ENCODE results near the gene OTOG. TPM values are rescaled to one million over a fixed set of nuclear protein-coding genes. Genes with fewer than 3 reads are reported as not detected.

Gene OTOG
- total RNA-seq, 3 donors from 2014 or later (not counting 1 experiment from before 2014, with no cell fraction given) = not detected

GRCh38 chr11:17598700-17599459 lies 51.8 kb downstream of the OTOG start:
- no peaks in the 10 kb centered on the region for H3K4me1 Mint-ChIP-seq

DNA sequence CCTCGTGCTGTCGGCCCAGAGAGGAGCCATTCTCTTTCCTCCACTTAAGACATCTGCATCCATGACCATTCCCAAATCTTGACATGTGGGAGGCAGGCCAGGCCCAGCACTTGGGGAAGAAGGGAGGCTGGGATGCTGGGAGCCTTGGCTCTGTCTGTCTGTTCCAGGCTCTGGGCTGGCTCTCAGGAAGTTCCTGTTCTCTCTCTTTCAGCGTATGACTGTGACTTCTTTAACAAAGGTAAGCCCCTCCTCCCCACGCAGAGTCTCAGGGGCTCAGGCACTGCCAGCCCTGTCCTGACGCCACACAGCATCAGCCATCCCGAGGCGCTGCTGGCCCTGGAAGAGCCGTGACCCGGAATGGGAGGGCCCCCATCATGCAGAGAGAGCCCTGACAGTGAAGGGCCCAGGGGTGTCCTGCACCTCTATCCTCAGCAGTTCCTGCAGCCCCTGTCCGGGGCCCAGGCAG lies 52.4 kb downstream of the OTOG start:
- H3K4me1 Mint-ChIP-seq = no peaks in the 10 kb centered on the region

More at GRCh38 chr11:17598700-17599459, 51.8 kb downstream of the OTOG start:
- DNase-seq (peak; percentile 50 to 74), ATAC-seq (peak; percentile 76 to 97 (median 89))
- Histone ChIP-seq H3K27me3 (ENCODE audit: control insufficient read depth, insufficient read depth, low read length) (no peaks in the 10 kb centered on the region), H3K36me3 (ENCODE audit: control insufficient read depth, insufficient read depth, low read length) (no peaks in the 10 kb centered on the region), H3K9me3 (ENCODE audit: control insufficient read depth, insufficient read depth, low read length) (no peaks in the 10 kb centered on the region), H3K4me3 (ENCODE audit: low read length) (no peak overlapping the region), H3K4me1 (ENCODE audit: control insufficient read depth, insufficient read depth, low read length) (no peaks in the 10 kb centered on the region), H3K27ac (ENCODE audit: low read length) (no peak overlapping the region)
- H3K9me3 Mint-ChIP-seq = no peaks in the 10 kb centered on the region
- TF ChIP-seq, protein P1, sequence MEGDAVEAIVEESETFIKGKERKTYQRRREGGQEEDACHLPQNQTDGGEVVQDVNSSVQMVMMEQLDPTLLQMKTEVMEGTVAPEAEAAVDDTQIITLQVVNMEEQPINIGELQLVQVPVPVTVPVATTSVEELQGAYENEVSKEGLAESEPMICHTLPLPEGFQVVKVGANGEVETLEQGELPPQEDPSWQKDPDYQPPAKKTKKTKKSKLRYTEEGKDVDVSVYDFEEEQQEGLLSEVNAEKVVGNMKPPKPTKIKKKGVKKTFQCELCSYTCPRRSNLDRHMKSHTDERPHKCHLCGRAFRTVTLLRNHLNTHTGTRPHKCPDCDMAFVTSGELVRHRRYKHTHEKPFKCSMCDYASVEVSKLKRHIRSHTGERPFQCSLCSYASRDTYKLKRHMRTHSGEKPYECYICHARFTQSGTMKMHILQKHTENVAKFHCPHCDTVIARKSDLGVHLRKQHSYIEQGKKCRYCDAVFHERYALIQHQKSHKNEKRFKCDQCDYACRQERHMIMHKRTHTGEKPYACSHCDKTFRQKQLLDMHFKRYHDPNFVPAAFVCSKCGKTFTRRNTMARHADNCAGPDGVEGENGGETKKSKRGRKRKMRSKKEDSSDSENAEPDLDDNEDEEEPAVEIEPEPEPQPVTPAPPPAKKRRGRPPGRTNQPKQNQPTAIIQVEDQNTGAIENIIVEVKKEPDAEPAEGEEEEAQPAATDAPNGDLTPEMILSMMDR (IDR thresholded peaks at IDR 0.05) = peak; percentile 83
- intact Hi-C loops (cut with micrococcal nuclease) = loop anchor here (2.0 kb wide), 1 partner anchor 380 kb away; no protein-coding TSS in a partner anchor
- no peaks in the 10 kb centered on the region for H3K36me3 Mint-ChIP-seq
- H3K27ac Mint-ChIP-seq = no peak overlapping the region
- 32% methylated on average over 17 of the region's 17 CpGs for WGBS (ENCODE audit: insufficient coverage)
- no peak overlapping the region for H3K4me3 Mint-ChIP-seq
- H3K27me3 Mint-ChIP-seq (ENCODE audit: low read depth in 2 of 2) = peaks cover 0 to 5% of the 10 kb centered on the region in 2 donors

GRCh38 chr11:17600316-17601255 lies 53.5 kb downstream of the OTOG start:
- WGBS (ENCODE audit: insufficient coverage) = 86% methylated on average over 16 of the region's 16 CpGs
- H3K9me3 Mint-ChIP-seq = no peaks in the 10 kb centered on the region
- no peaks in the 10 kb centered on the region for H3K27me3 Mint-ChIP-seq (ENCODE audit: low read depth in 2 of 2)

More for the DNA sequence above, 52.4 kb downstream of the OTOG start:
- ATAC-seq = no peak
- no peak for DNase-seq
- H3K27ac ChIP-seq (ENCODE audit: low read length) = no peak overlapping the region
- Mint-ChIP-seq H3K27me3 (ENCODE audit: low read depth in 2 of 2) (peaks cover 0 to under 1% of the 10 kb centered on the region in 2 donors), H3K36me3 (no peaks in the 10 kb centered on the region), H3K9me3 (no peaks in the 10 kb centered on the region), H3K4me3 (no peak overlapping the region), H3K27ac (no peak overlapping the region)
- no peaks in the 10 kb centered on the region for H3K4me1 ChIP-seq (ENCODE audit: control insufficient read depth, insufficient read depth, low read length)
- H3K27me3 ChIP-seq (ENCODE audit: control insufficient read depth, insufficient read depth, low read length) = no peaks in the 10 kb centered on the region
- intact Hi-C loops (cut with micrococcal nuclease) = loop anchor here (2.0 kb wide), 1 partner anchor 379 kb away; no protein-coding TSS in a partner anchor
- no peak overlapping the region for H3K4me3 ChIP-seq (ENCODE audit: low read length)
- no peaks in the 10 kb centered on the region for H3K9me3 ChIP-seq (ENCODE audit: control insufficient read depth, insufficient read depth, low read length)
- 74% methylated on average over 10 of the region's 10 CpGs for WGBS (ENCODE audit: insufficient coverage)
- TF ChIP-seq, protein P1 (IDR thresholded peaks at IDR 0.05) = no peak
- no peaks in the 10 kb centered on the region for H3K36me3 ChIP-seq (ENCODE audit: control insufficient read depth, insufficient read depth, low read length)

More at GRCh38 chr11:17600316-17601255, 53.5 kb downstream of the OTOG start:
- no peak overlapping the region for H3K4me3 ChIP-seq (ENCODE audit: low read length)
- H3K4me3 Mint-ChIP-seq = no peak overlapping the region
- TF ChIP-seq, protein P1 (IDR thresholded peaks at IDR 0.05) = no peak
- H3K36me3 ChIP-seq (ENCODE audit: control insufficient read depth, insufficient read depth, low read length) = no peaks in the 10 kb centered on the region
- DNase-seq (no peak), ATAC-seq (no peak)
- no peaks in the 10 kb centered on the region for H3K36me3 Mint-ChIP-seq
- H3K27ac Mint-ChIP-seq = no peak overlapping the region
- no peaks in the 10 kb centered on the region for H3K9me3 ChIP-seq (ENCODE audit: control insufficient read depth, insufficient read depth, low read length)
- no peak overlapping the region for H3K27ac ChIP-seq (ENCODE audit: low read length)
- no peaks in the 10 kb centered on the region for H3K4me1 ChIP-seq (ENCODE audit: control insufficient read depth, insufficient read depth, low read length)
- no peaks in the 10 kb centered on the region for H3K4me1 Mint-ChIP-seq
- intact Hi-C loops (cut with micrococcal nuclease) = no loop called here
- no peaks in the 10 kb centered on the region for H3K27me3 ChIP-seq (ENCODE audit: control insufficient read depth, insufficient read depth, low read length)

Data from natural killer cell (primary cell).